Measurements from ENCODE around the gene PHACTR1.
"Not testable (repeated sequence)": the region's sequence is repeated elsewhere in the genome, so short reads cannot be mapped to it uniquely, and the experiment has no call there.

Gene PHACTR1

DNA sequence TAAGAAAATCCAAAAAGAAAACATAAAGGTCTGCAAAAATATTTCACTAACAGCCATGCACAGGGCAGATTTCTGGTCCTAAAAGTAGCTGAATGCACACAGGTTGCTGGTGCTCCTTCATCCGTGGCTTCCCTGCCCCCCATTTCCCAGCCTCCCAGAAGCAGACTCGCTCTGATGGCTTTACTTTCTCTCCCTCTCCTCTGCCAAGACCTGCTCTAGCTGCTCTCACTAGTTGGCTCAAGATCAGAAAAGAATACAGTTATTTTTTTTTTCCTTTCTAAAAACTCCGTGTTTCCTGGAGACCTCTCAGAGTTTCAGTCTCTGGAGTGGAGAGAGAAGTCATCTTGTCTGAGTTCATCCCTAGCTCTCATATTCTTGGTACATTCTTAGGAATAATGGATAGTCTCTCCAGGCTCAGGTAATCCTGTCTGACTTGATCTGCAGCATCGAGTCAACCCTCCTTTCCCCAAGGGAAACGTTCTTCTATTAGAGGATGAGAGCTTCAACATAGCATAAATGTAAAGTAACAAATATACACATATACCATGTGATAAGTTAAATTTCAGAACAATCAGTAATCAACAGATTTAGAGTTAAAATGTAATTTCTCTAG is 397.5 kb downstream of the PHACTR1 start:
- TF ChIP-seq POLR2AphosphoS5 (IDR thresholded peaks at IDR 0.05; ENCODE audit: borderline replicate concordance, low read depth, low read length), result no peak
- TF ChIP-seq FOXP2 (optimal IDR thresholded peaks at IDR 0.05; ENCODE audit: control extremely low read depth, extremely low read length, insufficient read depth), result no peak
- TF ChIP-seq EZH2 (IDR thresholded peaks at IDR 0.05), result no peak
- DNase-seq (ENCODE audit: low read depth, low spot score), result no peak
- H3K4me3 ChIP-seq, result no peak overlapping the region
- H3K9ac ChIP-seq (ENCODE audit: insufficient read length), result no peak overlapping the region
- no peaks in the 10 kb centered on the region; the same call in 1 of the 2 replicates for H3K9me3 ChIP-seq (ENCODE audit: low read depth, low read length)
- no peak overlapping the region for H3K27ac ChIP-seq
- no peaks in the 10 kb centered on the region for H3K36me3 ChIP-seq (ENCODE audit: insufficient read depth, low read length)

GRCh38 chr6:13116155-13116554 is 399.6 kb downstream of the PHACTR1 start:
- no peak overlapping the region for H3K4me3 ChIP-seq
- H3K36me3 ChIP-seq (ENCODE audit: insufficient read depth, low read length), result no peaks in the 10 kb centered on the region
- no peaks in the 10 kb centered on the region; the same call in 1 of the 2 replicates for H3K9me3 ChIP-seq (ENCODE audit: low read depth, low read length)
- no peak for DNase-seq (ENCODE audit: low read depth, low spot score)
- H3K27ac ChIP-seq, result no peak overlapping the region
- no peak for TF ChIP-seq EZH2 (IDR thresholded peaks at IDR 0.05)
- TF ChIP-seq POLR2AphosphoS5 (IDR thresholded peaks at IDR 0.05; ENCODE audit: borderline replicate concordance, low read depth, low read length), result no peak
- TF ChIP-seq FOXP2 (optimal IDR thresholded peaks at IDR 0.05; ENCODE audit: control extremely low read depth, extremely low read length, insufficient read depth), result no peak
- no peak overlapping the region for H3K9ac ChIP-seq (ENCODE audit: insufficient read length)

- Histone ChIP-seq H3K4me3 (no peak overlapping the region), H3K36me3 (ENCODE audit: insufficient read depth, low read length) (no peaks in the 10 kb centered on the region), H3K27ac (no peak overlapping the region), H3K9ac (ENCODE audit: insufficient read length) (no peak overlapping the region), H3K9me3 (ENCODE audit: low read depth, low read length) (no peaks in the 10 kb centered on the region)
- no peak for TF ChIP-seq EZH2 (IDR thresholded peaks at IDR 0.05)
- TF ChIP-seq FOXP2 (optimal IDR thresholded peaks at IDR 0.05; ENCODE audit: control extremely low read depth, extremely low read length, insufficient read depth), result no peak
- no peak for TF ChIP-seq POLR2AphosphoS5 (IDR thresholded peaks at IDR 0.05; ENCODE audit: borderline replicate concordance, low read depth, low read length)
- no peak for DNase-seq (ENCODE audit: low read depth, low spot score)
Measured at GRCh38 chr6:13117570-13117969, 401.0 kb downstream of the PHACTR1 start.

DNA sequence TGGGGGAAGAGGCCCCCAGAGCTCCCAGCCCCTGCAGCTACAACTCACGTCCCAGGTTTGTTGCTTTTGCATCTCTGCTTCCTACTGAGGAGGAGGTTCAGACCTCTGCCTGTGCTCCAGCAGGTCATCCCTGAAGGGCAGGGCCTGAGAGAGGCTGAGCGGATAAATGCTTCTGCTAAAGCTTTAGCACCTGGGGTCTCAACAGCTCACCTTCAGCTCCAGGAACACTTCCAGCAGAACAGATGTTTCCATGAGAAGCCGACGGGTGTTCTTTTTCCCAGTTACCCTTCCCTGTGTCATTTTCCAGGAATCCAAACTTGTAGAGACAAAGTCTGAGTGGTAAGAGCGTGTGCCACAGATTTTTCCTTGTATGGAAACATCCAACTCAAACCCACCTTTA is 403.0 kb downstream of the PHACTR1 start:
- Histone ChIP-seq H3K36me3 (ENCODE audit: insufficient read depth, low read length) (no peaks in the 10 kb centered on the region), H3K9ac (ENCODE audit: insufficient read length) (no peak overlapping the region), H3K27ac (no peak overlapping the region), H3K9me3 (ENCODE audit: low read depth, low read length) (no peaks in the 10 kb centered on the region), H3K4me3 (no peak overlapping the region)
- DNase-seq (ENCODE audit: low read depth, low spot score), result no peak
- no peak for TF ChIP-seq FOXP2 (optimal IDR thresholded peaks at IDR 0.05; ENCODE audit: control extremely low read depth, extremely low read length, insufficient read depth)

DNA sequence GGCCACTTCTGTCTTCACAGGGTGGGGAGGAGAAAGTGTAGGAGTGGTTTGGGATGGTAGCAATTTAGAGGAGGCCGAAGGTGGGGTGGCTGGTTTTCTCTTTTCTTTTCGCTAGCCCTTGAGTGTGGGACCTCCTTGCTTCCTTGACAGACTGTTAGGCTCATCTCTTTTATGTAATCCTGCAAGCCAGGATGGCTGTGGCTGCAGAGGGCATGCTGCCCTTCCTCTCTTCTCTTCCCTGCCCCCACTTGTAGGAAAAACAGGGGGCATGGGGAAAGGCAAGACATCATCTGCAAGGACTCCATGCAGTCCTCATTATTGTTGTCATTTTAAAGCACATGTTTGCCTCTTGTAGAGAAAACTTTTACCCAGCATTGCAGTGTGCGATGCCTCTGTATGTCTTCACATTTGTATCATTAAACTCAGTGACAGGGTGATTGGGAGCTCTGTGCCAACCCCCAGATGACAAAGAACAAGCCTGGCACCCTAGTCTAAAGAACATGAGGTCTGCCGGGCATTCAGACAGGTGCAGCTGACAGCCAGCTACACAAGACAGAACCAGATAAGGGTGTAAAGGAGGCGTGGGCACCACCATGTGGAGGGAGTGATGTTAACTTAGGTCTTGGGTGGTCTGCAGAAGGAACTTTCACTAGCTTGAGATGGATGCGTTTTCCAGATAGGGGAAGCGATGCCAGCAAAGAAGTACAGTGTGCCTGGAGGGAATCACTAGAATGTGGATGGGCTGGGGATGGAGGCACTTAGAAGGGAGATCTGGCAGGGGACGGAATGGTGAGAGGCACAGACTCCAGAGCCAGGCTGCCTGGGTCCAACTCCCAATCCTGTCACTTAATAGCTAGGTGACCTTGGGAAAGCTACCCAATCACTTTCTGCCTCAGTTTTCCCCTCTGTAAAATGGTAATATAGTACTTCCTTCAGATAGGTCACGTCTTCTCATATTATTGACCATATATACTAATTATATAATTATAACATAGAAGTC is 404.2 kb downstream of the PHACTR1 start:
- H3K9ac ChIP-seq (ENCODE audit: insufficient read length), result no peak overlapping the region
- no peak for TF ChIP-seq POLR2AphosphoS5 (IDR thresholded peaks at IDR 0.05; ENCODE audit: borderline replicate concordance, low read depth, low read length)
- no peak for TF ChIP-seq EZH2 (IDR thresholded peaks at IDR 0.05)
- TF ChIP-seq FOXP2 (optimal IDR thresholded peaks at IDR 0.05; ENCODE audit: control extremely low read depth, extremely low read length, insufficient read depth), result no peak
- no peaks in the 10 kb centered on the region for H3K9me3 ChIP-seq (ENCODE audit: low read depth, low read length)
- H3K4me3 ChIP-seq, result no peak overlapping the region
- no peak for DNase-seq (ENCODE audit: low read depth, low spot score)
- no peak overlapping the region for H3K27ac ChIP-seq
- no peaks in the 10 kb centered on the region for H3K36me3 ChIP-seq (ENCODE audit: insufficient read depth, low read length)

GRCh38 chr6:13124131-13124530 is 407.6 kb downstream of the PHACTR1 start:
- TF ChIP-seq EZH2 (IDR thresholded peaks at IDR 0.05) (no peak), FOXP2 (optimal IDR thresholded peaks at IDR 0.05; ENCODE audit: control extremely low read depth, extremely low read length, insufficient read depth) (no peak), POLR2AphosphoS5 (IDR thresholded peaks at IDR 0.05; ENCODE audit: borderline replicate concordance, low read depth, low read length) (no peak)
- Histone ChIP-seq H3K36me3 (ENCODE audit: insufficient read depth, low read length) (no peaks in the 10 kb centered on the region), H3K9me3 (ENCODE audit: low read depth, low read length) (no peaks in the 10 kb centered on the region), H3K9ac (ENCODE audit: insufficient read length) (no peak overlapping the region), H3K4me3 (no peak overlapping the region), H3K27ac (no peak overlapping the region)
- DNase-seq (ENCODE audit: low read depth, low spot score), result no peak

DNA sequence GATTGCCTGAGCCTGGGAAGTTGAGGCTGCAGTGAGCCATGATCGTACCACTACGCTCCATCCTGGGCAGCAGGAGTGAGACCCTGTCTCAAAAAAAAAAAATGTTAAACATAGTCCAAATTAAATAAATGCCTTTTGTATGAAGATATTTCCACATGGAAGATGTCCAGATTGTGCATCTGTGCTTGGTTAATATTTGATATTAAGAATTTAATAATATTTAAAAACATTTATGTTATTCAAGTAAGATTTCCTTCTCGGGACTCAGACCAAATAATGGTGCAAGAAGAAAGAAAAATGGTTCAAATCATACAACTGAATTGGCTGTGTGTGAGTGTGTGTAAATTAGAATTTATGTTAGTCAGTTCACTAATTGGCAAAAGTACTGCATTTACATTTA is 409.3 kb downstream of the PHACTR1 start:
- DNase-seq (ENCODE audit: low read depth, low spot score), result no peak
- Histone ChIP-seq H3K36me3 (ENCODE audit: insufficient read depth, low read length) (no peaks in the 10 kb centered on the region), H3K9me3 (ENCODE audit: low read depth, low read length) (no peaks in the 10 kb centered on the region), H3K9ac (ENCODE audit: insufficient read length) (no peak overlapping the region), H3K4me3 (no peak overlapping the region), H3K27ac (no peak overlapping the region)
- TF ChIP-seq POLR2AphosphoS5 (IDR thresholded peaks at IDR 0.05; ENCODE audit: borderline replicate concordance, low read depth, low read length) (no peak), EZH2 (IDR thresholded peaks at IDR 0.05) (no peak), FOXP2 (optimal IDR thresholded peaks at IDR 0.05; ENCODE audit: control extremely low read depth, extremely low read length, insufficient read depth) (no peak)

DNA sequence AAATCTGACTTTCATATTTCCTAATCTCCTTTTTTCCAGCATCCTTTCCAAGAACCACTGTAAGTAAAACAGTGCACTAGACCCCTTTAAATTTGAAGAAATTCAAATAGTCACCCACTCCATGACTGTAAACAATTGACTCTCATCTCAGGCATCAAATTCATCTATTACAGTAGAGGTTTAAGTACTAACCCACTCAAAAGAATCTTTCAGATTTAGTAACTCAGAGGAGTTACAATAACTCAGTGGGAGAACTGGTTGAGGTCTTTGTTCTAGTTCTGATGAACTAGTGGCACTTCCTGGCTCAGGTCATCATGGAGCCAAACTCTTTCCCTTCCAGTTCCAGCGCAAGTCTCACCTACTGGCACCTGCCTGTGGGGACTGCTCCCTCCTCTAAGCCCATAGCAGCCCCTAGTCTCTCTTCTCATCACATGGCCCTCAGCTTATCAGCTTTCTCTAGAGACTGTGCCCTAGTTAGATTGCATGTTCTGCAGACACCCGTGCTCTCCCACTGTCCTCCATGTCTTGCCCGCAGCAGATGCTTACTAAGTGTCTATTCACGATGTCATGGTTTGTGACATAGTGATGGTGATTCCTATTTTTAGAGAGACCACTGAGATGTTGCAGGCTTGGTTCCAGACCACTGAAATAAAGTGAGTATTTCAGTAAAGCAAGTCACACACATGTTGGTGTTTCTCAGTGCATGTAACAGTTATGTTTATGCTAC is 415.5 kb downstream of the PHACTR1 start:
- no peak overlapping the region for H3K27ac ChIP-seq
- DNase-seq (ENCODE audit: low read depth, low spot score), result no peak

GRCh38 chr6:13133894-13134293 is 417.3 kb downstream of the PHACTR1 start:
- H3K9me3 ChIP-seq (ENCODE audit: low read depth, low read length); H3K36me3 ChIP-seq (ENCODE audit: insufficient read depth, low read length); DNase-seq (ENCODE audit: low read depth, low spot score); H3K9ac ChIP-seq (ENCODE audit: insufficient read length); H3K27ac ChIP-seq; H3K4me3 ChIP-seq: not testable (repeated sequence)

More for the DNA sequence above, 415.5 kb downstream of the PHACTR1 start:
- H3K4me3 ChIP-seq, result no peak overlapping the region
- TF ChIP-seq FOXP2 (optimal IDR thresholded peaks at IDR 0.05; ENCODE audit: control extremely low read depth, extremely low read length, insufficient read depth) (no peak), EZH2 (IDR thresholded peaks at IDR 0.05) (no peak), POLR2AphosphoS5 (IDR thresholded peaks at IDR 0.05; ENCODE audit: borderline replicate concordance, low read depth, low read length) (no peak)
- no peaks in the 10 kb centered on the region for H3K9me3 ChIP-seq (ENCODE audit: low read depth, low read length)
- H3K9ac ChIP-seq (ENCODE audit: insufficient read length), result no peak overlapping the region
- H3K36me3 ChIP-seq (ENCODE audit: insufficient read depth, low read length), result no peaks in the 10 kb centered on the region

All from SK-N-MC (cell line).